Muscle layer of duodenum (tissue), 2 donors: ENCODE results near the gene CTSA.
"Not testable (repeated sequence)": the region's sequence is repeated elsewhere in the genome, so short reads cannot be mapped to it uniquely, and the experiment has no call there.

Experiments used
- H3K27ac ChIP-seq: one replicate; pipeline ENCODE4 v1.7.0; 2013; ENCODE audit warnings: mild to moderate bottlenecking, low read length
- H3K27me3 ChIP-seq: one replicate; pipeline ENCODE4 v1.7.0; 2013; ENCODE audit warnings: low read depth, mild to moderate bottlenecking, control low read depth, low read length
- H3K36me3 ChIP-seq, 2 donors: one replicate each; pipeline ENCODE4 v1.7.0; 2013; ENCODE audit warnings: low read length in 2 of 2, control low read depth in 1 of 2, mild to moderate bottlenecking in 1 of 2; ENCODE audit not compliant: insufficient read depth in 2 of 2, control insufficient read depth in 1 of 2
- H3K4me1 ChIP-seq, 2 donors: one replicate each; pipeline ENCODE4 v1.7.0; 2013; ENCODE audit warnings: low read length in 2 of 2, mild to moderate bottlenecking in 2 of 2, control low read depth in 1 of 2, moderate library complexity in 1 of 2; ENCODE audit not compliant: insufficient read depth in 2 of 2, control insufficient read depth in 1 of 2
- H3K4me3 ChIP-seq, 2 donors: one replicate each; pipeline ENCODE4 v1.7.0; 2013; ENCODE audit warnings: low read length in 2 of 2, low read depth in 1 of 2, mild to moderate bottlenecking in 1 of 2
- H3K9me3 ChIP-seq, 2 donors: one replicate each; pipeline ENCODE4 v1.7.0; 2013; ENCODE audit warnings: low read length in 2 of 2, control low read depth in 1 of 2, mild to moderate bottlenecking in 1 of 2; ENCODE audit not compliant: control insufficient read depth in 1 of 2
- donor health status: healthy.

Gene CTSA

DNA sequence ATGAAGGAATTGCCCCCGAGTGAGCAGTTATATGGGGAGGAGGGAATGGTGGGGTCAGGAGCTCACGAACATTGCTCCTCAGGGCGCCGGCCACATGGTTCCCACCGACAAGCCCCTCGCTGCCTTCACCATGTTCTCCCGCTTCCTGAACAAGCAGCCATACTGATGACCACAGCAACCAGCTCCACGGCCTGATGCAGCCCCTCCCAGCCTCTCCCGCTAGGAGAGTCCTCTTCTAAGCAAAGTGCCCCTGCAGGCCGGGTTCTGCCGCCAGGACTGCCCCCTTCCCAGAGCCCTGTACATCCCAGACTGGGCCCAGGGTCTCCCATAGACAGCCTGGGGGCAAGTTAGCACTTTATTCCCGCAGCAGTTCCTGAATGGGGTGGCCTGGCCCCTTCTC lies 7.2 kb downstream of the CTSA start:
- H3K27ac ChIP-seq, result no peak overlapping the region

DNA sequence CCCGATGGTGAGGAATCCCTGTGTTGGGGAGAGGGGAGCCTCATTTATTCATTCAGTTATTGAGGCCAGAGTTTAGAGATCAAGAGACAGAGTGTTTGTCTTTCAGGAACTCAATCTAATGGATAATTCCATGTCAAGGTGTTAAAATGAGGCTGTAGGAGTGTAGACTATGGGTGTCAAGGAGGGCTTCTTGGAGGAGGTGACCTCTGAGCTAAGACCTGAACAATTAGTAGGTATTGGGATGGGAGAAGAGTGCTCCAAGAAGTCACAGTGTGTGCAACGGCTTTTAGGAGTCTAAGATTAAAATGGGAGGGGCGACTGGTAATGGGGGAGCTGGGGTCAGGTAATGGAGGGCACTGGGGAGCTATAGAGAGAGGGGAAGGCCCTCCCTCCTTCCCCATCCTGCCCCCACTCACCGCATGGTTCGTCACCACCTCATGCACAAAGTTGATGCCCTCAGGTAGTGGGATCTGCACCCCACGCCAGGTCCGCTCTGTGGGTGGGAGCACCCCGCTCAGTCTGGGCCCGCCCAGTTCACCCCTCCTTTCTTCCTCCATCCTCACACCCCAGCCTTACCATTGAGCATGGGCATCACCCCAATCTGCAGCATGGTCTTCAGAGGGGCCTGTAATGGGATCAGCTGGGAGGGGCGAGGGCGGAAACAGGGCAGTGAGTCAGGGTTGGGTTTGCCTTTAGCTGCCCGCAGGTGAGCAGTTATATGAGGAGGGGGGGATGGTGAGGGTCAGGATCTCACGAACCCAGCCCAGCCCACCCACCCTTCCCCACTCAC lies 8.1 kb downstream of the CTSA start:
- Histone ChIP-seq H3K4me1 (no peaks in the 10 kb centered on the region), H3K27me3 (no peaks in the 10 kb centered on the region), H3K27ac (no peak overlapping the region), H3K9me3 (no peaks in the 10 kb centered on the region), H3K4me3 (no peak overlapping the region), H3K36me3 (peaks cover 24 to 55% of the 10 kb centered on the region in 2 donors)

More for the DNA sequence above, 7.2 kb downstream of the CTSA start:
- Histone ChIP-seq H3K27me3 (no peaks in the 10 kb centered on the region), H3K36me3 (peaks cover 30 to 61% of the 10 kb centered on the region in 2 donors), H3K4me3 (no peak overlapping the region), H3K9me3 (no peaks in the 10 kb centered on the region), H3K4me1 (no peaks in the 10 kb centered on the region)

DNA sequence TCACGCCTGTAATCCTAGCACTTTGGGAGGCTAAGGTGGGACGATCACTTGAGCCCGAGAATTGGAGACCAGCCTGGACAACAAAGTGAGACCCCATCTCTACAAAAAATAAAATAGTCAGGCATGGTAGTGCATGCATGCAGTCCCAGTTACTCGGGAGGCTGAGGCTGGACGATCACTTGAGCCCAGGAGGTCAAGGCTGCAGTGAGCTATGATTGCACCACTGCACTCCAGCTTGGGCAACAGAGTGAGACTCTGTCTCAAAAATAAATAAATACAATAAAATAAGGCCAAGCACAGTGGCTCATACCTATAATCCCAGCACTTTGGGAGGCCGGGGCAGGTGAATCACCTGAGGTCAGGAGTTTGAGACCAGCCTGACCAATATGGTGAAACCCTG lies 10.2 kb downstream of the CTSA start:
- H3K9me3 ChIP-seq, H3K4me3 ChIP-seq, H3K4me1 ChIP-seq, H3K27me3 ChIP-seq, H3K27ac ChIP-seq: not testable (repeated sequence)
- H3K36me3 ChIP-seq, result peaks cover 28 to 55% of the 10 kb centered on the region in 2 donors

DNA sequence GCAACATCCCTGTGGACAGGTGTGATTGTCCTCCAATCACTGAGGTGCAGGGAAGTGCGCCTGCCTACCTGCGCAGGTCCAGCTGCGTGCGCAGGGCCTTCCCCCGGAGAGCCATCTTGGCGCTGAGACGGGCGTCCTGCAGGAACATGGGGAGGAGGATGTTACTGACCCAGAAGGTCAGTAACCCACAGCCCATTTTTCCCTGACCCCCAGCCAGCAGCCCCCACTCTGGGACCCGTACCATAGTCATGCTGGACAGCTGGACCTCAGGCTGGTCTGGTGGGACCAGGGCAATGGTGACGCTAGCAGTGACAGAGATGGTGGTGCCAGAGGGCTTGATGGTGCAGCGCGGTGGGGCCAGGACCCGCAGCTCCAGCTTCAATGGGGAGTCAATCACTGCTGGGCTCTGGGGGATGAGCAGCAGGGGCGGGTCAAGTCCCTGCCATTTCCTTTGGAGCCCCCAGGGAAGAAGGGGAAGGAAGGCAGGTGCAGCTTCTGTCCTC lies 11.1 kb downstream of the CTSA start:
- Histone ChIP-seq H3K9me3 (no peaks in the 10 kb centered on the region), H3K36me3 (peaks cover 22 to 49% of the 10 kb centered on the region in 2 donors), H3K27ac (no peak overlapping the region), H3K4me3 (no peak overlapping the region), H3K27me3 (no peaks in the 10 kb centered on the region), H3K4me1 (no peaks in the 10 kb centered on the region)

DNA sequence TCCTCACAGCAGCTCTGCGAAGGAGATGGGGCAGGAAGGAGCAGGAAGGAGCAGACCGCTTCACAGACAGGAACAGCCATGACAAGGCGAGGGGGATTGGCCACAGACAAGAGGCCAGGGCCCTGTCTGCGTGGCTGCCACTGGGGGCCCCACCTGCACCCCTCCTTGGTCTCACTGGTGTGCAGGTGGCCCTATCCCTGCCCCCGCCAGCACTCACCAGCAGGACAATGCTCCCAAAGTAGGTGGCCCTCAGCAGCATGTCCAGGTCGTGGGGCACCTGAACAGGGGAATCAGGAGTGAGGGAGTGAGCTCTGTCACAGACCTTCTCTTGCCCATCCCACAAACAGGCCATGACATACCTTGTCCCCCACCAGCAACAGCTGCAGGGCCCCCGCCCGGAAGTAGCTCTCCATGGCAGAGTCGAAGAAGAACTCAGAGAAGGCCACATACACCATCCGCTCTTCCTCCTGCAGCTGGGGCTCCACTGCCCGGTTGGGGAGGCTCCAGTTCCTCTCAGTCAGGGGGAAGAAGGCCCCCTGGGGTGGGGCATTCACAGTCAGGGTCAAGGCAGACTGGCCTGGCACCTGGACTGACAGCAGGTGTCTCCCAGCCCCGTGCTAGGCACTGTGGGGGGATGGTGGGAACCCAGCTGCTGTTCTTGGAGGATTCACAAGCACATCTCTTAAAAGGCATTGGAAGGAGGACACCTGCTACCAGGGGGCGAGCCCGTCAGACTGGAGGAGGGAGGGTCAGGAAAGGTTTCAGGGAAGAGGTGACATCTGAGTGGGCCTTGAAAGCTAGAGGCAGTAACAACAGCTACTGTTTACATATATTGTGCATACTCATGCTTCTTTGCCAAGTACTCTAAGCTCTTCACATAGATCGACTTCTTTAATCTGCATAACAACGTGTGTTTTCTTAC lies 13.7 kb downstream of the CTSA start:
- no peak overlapping the region for H3K27ac ChIP-seq
- no peaks in the 10 kb centered on the region for H3K27me3 ChIP-seq
- H3K36me3 ChIP-seq, result peaks cover 10 to 32% of the 10 kb centered on the region in 2 donors
- H3K4me1 ChIP-seq, result no peaks in the 10 kb centered on the region
- H3K9me3 ChIP-seq, result no peaks in the 10 kb centered on the region
- no peak overlapping the region for H3K4me3 ChIP-seq

DNA sequence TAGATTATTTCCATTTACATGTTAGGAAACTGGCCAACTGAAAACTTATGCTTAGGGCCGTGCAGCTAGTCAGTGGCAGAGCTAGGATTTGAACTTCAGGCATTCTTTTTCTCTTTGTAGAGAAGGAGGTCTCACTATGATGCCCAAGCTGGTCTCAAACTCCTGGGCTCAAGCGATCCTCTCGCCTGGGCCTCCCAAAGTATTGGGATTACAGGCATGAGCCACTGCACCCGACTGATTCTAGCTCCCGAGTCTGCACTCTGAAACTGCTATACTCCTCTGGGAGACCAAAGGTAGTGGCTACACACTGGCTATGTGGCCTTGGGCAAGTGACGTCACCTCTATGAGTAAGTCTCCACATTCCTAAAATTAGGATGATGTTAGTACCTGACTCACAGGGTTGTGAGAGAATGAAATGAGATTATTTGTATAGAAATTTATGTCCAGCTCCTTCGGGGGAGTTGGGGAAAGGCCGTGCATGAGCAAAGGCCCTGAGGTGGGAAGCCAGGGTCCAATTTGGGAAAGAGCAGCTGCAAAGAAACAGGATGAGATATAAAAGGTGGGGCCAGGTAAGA lies 14.5 kb downstream of the CTSA start:
- Histone ChIP-seq H3K9me3 (no peaks in the 10 kb centered on the region), H3K27me3 (no peaks in the 10 kb centered on the region), H3K36me3 (peaks cover 10 to 32% of the 10 kb centered on the region in 2 donors), H3K4me1 (no peaks in the 10 kb centered on the region), H3K27ac (no peak overlapping the region), H3K4me3 (no peak overlapping the region)

DNA sequence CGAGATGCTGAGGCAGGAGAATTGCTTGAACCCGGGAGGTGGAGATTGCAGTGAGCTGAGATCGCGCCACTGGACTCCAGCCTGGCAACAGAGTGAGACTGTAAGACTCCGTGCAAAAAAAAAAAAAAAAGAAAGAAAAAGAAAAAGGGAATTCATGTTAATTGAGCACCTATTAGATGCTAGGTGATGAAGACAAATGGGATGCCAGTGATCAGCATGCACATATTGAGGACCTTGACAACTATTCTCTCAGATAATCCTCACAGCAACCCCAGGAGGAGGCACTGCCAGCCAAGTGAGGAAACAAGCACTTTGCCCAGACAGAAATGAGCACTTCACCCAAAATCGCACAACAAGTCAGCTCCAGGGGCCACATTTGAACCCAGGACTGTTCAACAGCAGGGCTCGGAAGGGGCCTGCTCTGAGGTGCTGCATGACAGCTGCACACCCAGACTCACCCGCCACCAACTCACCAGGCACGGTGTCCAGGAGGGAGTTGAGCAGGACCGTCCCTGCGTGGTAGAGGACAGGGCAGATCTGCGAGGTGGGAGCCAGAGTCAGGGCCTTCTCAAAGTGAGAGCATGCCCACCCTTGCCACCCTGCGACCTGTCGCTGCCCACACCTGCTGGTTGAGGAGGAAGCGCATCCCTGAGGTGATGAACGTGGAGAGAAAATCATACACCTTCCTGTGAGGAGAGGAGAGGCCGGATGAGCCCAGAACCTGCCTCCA lies 16.2 kb downstream of the CTSA start:
- Histone ChIP-seq H3K4me1 (peaks cover 0 to 13% of the 10 kb centered on the region in 2 donors), H3K4me3 (no peak overlapping the region), H3K27me3 (no peaks in the 10 kb centered on the region), H3K9me3 (no peaks in the 10 kb centered on the region), H3K27ac (no peak overlapping the region), H3K36me3 (peaks cover 10 to 22% of the 10 kb centered on the region in 2 donors)

DNA sequence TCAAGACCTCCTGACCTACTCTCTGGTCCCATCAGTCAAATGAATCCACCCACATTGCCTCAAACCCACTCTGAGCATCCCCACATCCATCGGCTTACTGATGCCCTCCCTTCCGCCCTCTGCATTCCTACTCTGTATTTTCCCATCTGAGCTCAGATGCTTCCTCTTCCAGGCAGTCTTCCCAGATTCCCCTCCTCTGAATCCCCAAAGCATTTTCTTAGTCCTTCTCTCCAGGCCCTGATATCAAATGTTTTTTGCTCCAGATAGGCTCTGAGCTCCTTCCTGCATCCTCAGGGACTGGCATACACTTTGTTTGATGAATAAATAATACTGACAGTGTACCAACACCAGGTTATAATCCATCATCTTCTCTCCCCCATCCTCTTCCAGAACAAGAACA lies 16.9 kb downstream of the CTSA start:
- no peaks in the 10 kb centered on the region for H3K9me3 ChIP-seq
- H3K4me1 ChIP-seq, result peaks cover 0 to 17% of the 10 kb centered on the region in 2 donors
- no peak overlapping the region for H3K4me3 ChIP-seq
- no peaks in the 10 kb centered on the region for H3K27me3 ChIP-seq
- no peak overlapping the region for H3K27ac ChIP-seq
- H3K36me3 ChIP-seq, result peaks cover 10 to 20% of the 10 kb centered on the region in 2 donors

DNA sequence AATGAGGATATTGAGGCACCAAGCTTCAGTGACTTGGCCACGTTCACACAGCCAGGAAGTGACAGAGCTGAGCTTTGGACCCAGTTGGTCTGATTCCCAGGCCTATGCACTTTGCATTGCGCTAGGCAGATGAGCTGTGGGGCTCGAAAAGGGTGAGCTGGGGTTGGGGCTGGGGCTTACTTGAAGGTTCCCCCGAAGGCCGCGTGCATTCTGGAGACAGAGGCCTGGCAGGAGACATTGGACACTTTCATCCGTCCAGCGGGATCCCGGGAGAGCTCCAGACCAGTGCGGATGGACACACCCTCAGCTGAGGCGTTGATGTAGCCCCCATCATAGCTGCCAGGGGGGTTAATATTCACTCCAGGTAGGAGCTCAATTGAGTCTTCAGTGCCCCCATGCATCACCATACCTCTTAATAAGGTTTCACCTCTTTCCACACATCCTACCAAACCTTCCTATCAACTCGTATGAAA lies 18.2 kb downstream of the CTSA start:
- H3K27ac ChIP-seq, result no peak overlapping the region
- no peaks in the 10 kb centered on the region for H3K9me3 ChIP-seq
- H3K36me3 ChIP-seq, result peaks cover 10 to 20% of the 10 kb centered on the region in 2 donors
- no peaks in the 10 kb centered on the region for H3K27me3 ChIP-seq
- H3K4me3 ChIP-seq, result no peak overlapping the region
- H3K4me1 ChIP-seq, result peaks cover 0 to 17% of the 10 kb centered on the region in 2 donors

DNA sequence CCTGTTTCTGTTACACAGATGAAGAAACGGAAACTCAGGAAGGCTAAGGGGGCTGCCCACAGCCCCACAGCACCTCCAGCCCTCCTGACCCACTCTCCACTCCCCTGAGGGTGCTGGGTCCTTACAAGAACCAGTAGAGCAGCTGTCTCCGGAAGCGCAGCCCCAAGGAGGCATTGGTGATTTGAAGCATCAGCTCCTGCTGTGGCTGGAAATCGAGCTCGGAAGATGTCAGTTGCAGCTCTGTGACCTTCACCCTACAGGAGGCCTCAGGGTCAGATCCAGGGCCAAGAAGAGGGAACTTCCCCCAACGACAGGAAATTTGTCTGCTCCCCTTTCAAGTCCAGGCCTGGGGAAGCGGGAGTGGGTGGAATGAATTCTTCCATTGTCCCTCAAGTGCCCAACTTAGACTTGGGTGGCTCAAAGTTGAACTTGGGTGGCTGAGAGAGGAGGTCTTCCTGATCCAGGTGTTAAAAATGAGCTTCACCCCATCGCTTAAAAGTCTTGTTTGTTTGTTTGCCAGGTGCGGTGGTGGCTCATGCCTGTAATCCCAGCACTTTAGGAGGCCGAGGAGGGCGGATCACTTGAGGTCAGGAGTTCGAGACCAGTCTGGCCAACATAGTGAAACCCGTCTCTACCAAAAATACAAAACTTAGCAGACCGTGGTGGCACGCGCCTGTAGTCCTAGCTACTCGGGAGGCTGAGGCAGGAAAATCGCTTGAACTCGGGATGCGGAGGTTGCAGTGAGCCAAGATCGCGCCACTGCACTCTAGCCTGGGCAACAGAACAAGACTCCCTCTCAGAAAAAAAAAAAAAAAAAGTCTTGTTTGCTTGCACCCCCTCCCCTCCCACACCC lies 18.9 kb downstream of the CTSA start:
- Histone ChIP-seq H3K4me1 (peaks cover 0 to 17% of the 10 kb centered on the region in 2 donors), H3K27ac (no peak overlapping the region)

More for the DNA sequence above, 18.9 kb downstream of the CTSA start:
- peak overlapping the region in 1 of 2 donors; percentile 84 for H3K4me3 ChIP-seq
- H3K27me3 ChIP-seq, result no peaks in the 10 kb centered on the region
- no peaks in the 10 kb centered on the region for H3K9me3 ChIP-seq
- peaks cover 10 to 14% of the 10 kb centered on the region in 2 donors for H3K36me3 ChIP-seq
